ENCODE data around the gene ATXN1.
A peak's percentile ranks its signal among the peaks of the same experiment; 100 is the strongest.

DNA sequence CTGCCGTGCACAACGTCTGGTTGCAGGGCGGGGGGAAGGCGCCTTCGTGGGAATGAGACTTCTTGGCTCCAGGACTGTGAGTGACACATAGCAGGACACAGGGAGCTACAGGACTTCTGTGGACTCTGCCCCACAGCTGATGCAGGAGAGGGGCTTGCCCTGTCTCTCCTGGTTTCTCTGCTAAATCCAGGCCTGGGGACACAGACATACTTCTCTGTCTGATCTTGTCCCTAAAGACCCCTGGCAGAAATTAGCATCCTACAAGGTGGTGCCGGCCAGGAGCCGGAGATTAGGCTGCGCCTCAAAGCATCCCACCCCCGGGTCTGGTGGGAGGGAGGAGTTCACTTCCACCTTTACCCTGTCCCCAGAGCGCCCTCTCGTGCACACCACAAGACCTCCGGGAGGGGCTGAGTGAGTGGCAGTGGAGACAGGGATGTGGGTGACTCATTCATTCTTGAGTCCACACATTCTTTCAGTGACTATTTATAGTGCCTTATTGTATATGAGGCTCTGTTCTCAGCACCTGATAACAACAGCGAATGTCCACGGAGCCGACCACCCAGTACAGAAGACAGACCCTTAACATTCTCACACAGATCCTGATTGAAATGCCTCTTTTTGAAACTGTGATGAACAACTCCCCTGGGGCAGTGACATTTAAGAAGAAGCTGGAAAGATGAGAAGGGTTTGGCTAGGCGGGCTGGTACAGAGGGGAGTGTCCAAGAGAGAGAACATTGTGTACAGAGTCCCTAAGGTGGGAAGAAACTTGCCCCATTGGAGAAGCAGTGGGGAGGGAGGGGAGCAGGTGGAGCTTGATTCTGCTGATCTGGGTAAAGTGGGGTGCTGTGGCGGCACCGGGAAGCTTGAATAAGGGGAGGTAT is 483.9 kb downstream of the ATXN1 start:
- TF ChIP-seq, protein P1, sequence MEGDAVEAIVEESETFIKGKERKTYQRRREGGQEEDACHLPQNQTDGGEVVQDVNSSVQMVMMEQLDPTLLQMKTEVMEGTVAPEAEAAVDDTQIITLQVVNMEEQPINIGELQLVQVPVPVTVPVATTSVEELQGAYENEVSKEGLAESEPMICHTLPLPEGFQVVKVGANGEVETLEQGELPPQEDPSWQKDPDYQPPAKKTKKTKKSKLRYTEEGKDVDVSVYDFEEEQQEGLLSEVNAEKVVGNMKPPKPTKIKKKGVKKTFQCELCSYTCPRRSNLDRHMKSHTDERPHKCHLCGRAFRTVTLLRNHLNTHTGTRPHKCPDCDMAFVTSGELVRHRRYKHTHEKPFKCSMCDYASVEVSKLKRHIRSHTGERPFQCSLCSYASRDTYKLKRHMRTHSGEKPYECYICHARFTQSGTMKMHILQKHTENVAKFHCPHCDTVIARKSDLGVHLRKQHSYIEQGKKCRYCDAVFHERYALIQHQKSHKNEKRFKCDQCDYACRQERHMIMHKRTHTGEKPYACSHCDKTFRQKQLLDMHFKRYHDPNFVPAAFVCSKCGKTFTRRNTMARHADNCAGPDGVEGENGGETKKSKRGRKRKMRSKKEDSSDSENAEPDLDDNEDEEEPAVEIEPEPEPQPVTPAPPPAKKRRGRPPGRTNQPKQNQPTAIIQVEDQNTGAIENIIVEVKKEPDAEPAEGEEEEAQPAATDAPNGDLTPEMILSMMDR (IDR thresholded peaks at IDR 0.05), result peak in 1 of 5 experiments; percentile 27
- TF ChIP-seq EP300 (IDR thresholded peaks at IDR 0.05), result peak in 1 of 2 donors; percentile 49
